Smooth muscle cell (in vitro differentiated cells): ENCODE results near the gene CLSTN2. TPM values are rescaled to one million over a fixed set of nuclear protein-coding genes. Genes with fewer than 3 reads are reported as not detected.

ENCODE experiments used
- DNase-seq: peaks from one replicate; lab custom pipeline; 2025; ENCODE audit not compliant: unreplicated experiment; lab: John Stamatoyannopoulos, UW
- H2AFZ ChIP-seq: fragments of 200-600 bp; sonication (generic); 2 replicates; pipeline ENCODE4 v1.6.0; 2016; ENCODE audit warnings: antibody characterized with exemption, low read depth, mild to moderate bottlenecking
- H3F3A ChIP-seq: fragments of 200-600 bp; sonication (generic); 2 replicates; pipeline ENCODE4 v1.6.0; 2017; ENCODE audit warnings: antibody characterized with exemption, low read depth
- H3K27ac ChIP-seq: fragments of 200-600 bp; sonication (generic); 2 replicates; pipeline ENCODE4 v1.5.1; 2016; ENCODE audit warnings: low read depth, mild to moderate bottlenecking
- H3K27me3 ChIP-seq: fragments of 200-600 bp; sonication (generic); 2 replicates; pipeline ENCODE4 v1.6.1; 2016; ENCODE audit warnings: low read depth, mild to moderate bottlenecking
- H3K36me3 ChIP-seq: fragments of 200-600 bp; sonication (generic); 2 replicates; pipeline ENCODE4 v1.5.1; 2016; ENCODE audit warnings: low read depth
- H3K4me1 ChIP-seq: fragments of 200-600 bp; sonication (generic); 2 replicates; pipeline ENCODE4 v1.5.1; 2016; ENCODE audit warnings: low read depth
- H3K4me2 ChIP-seq: fragments of 200-600 bp; sonication (generic); 2 replicates; pipeline ENCODE4 v1.6.0; 2016; ENCODE audit warnings: mild to moderate bottlenecking
- H3K4me3 ChIP-seq: fragments of 200-600 bp; sonication (generic); 2 replicates; pipeline ENCODE4 v1.5.1; 2016; ENCODE audit warnings: mild to moderate bottlenecking
- H3K79me2 ChIP-seq: fragments of 200-600 bp; sonication (generic); 2 replicates; pipeline ENCODE4 v1.6.0; 2016; ENCODE audit warnings: low read depth, mild to moderate bottlenecking
- H3K9ac ChIP-seq: fragments of 200-600 bp; sonication (generic); 2 replicates; pipeline ENCODE4 v1.6.0; 2016; ENCODE audit warnings: low read depth
- H3K9me3 ChIP-seq: fragments of 200-600 bp; sonication (generic); replicated peaks from 2 replicates; pipeline ENCODE4 v1.5.1; 2016; ENCODE audit warnings: low read depth
- H4K20me1 ChIP-seq: fragments of 200-600 bp; sonication (generic); 2 replicates; pipeline ENCODE4 v1.6.0; 2016; ENCODE audit warnings: low read depth
- CTCF ChIP-seq: fragments of 200-600 bp; sonication (generic); IDR thresholded peaks from 2 replicates; pipeline ENCODE4 v1.5.1; 2017; ENCODE audit warnings: borderline replicate concordance, mild to moderate bottlenecking, antibody characterized with exemption; ENCODE audit not compliant: insufficient read depth, poor library complexity, severe bottlenecking
- WGBS: methylation state at CpG from one replicate; pipeline ENCODE4 v1.1.7; 2016; ENCODE audit warnings: low lambda C conversion rate; 5-methylcytosine and 5-hydroxymethylcytosine counted together
- polyA plus RNA-seq: library from polyadenylated mRNA; unstranded; fragments of >200 nt; fragmentation: Nextera tagmentation; extraction: Ambion mirVana; gene quantifications from 2 replicates; pipeline ENCODE4 v1.2.1, GENCODE V29; 2016
- total RNA-seq: library from RNA; depleted of rRNA; stranded (reverse); fragments of >200 nt; gene quantifications from 2 replicates; pipeline ENCODE4 v1.2.3, GENCODE V29; 2014

Gene CLSTN2
- total and polyA plus RNA-seq, 2 experiments from 2014 or later, result 0.91 to 1.5 TPM

GRCh38 chr3:140189267-140189666 is 254.3 kb downstream of the CLSTN2 start:
- no peaks in the 10 kb centered on the region for H3K27me3 ChIP-seq
- no peak overlapping the region for H3K9ac ChIP-seq
- 97% methylated on average over 3 of the region's 3 CpGs for WGBS
- no peaks in the 10 kb centered on the region for H4K20me1 ChIP-seq
- no peak overlapping the region for H2AFZ ChIP-seq
- H3K36me3 ChIP-seq, result no peaks in the 10 kb centered on the region
- H3K4me1 ChIP-seq, result no peaks in the 10 kb centered on the region
- H3F3A ChIP-seq, result no peaks in the 10 kb centered on the region
- no peak for TF ChIP-seq CTCF
- H3K4me2 ChIP-seq, result no peak overlapping the region
- H3K79me2 ChIP-seq, result no peaks in the 10 kb centered on the region
- H3K4me3 ChIP-seq, result no peak overlapping the region
- H3K9me3 ChIP-seq, result no peaks in the 10 kb centered on the region
- no peak for DNase-seq
- H3K27ac ChIP-seq, result no peak overlapping the region

GRCh38 chr3:140189976-140190375 is 255.0 kb downstream of the CLSTN2 start:
- no peaks in the 10 kb centered on the region for H3K36me3 ChIP-seq
- no peak for DNase-seq
- no peak overlapping the region for H3K9ac ChIP-seq
- no peaks in the 10 kb centered on the region for H3K4me1 ChIP-seq
- no peak overlapping the region for H2AFZ ChIP-seq
- no peak for TF ChIP-seq CTCF
- H4K20me1 ChIP-seq, result no peaks in the 10 kb centered on the region
- no peak overlapping the region for H3K27ac ChIP-seq
- no peak overlapping the region for H3K4me2 ChIP-seq
- no peaks in the 10 kb centered on the region for H3K9me3 ChIP-seq
- no peaks in the 10 kb centered on the region for H3K79me2 ChIP-seq
- no peaks in the 10 kb centered on the region for H3F3A ChIP-seq
- no peaks in the 10 kb centered on the region for H3K27me3 ChIP-seq
- H3K4me3 ChIP-seq, result no peak overlapping the region
- 71% methylated on average over 1 of the region's 1 CpG for WGBS

GRCh38 chr3:140196970-140197369 is 262.0 kb downstream of the CLSTN2 start:
- no peak overlapping the region for H3K27ac ChIP-seq
- H4K20me1 ChIP-seq, result no peaks in the 10 kb centered on the region
- no peaks in the 10 kb centered on the region for H3K27me3 ChIP-seq
- no peak overlapping the region for H3K4me3 ChIP-seq
- no peaks in the 10 kb centered on the region for H3F3A ChIP-seq
- no peak overlapping the region for H3K9ac ChIP-seq
- H3K4me1 ChIP-seq, result no peaks in the 10 kb centered on the region
- no peak overlapping the region for H2AFZ ChIP-seq
- no peaks in the 10 kb centered on the region for H3K36me3 ChIP-seq
- H3K4me2 ChIP-seq, result no peak overlapping the region
- no peaks in the 10 kb centered on the region for H3K79me2 ChIP-seq
- no peaks in the 10 kb centered on the region for H3K9me3 ChIP-seq
- no peak for TF ChIP-seq CTCF
- no peak for DNase-seq

GRCh38 chr3:140198242-140198641 is 263.3 kb downstream of the CLSTN2 start:
- Histone ChIP-seq H3K9ac (no peak overlapping the region), H3K27ac (no peak overlapping the region), H2AFZ (no peak overlapping the region), H4K20me1 (no peaks in the 10 kb centered on the region), H3K36me3 (no peaks in the 10 kb centered on the region), H3K27me3 (no peaks in the 10 kb centered on the region), H3K9me3 (no peaks in the 10 kb centered on the region), H3K4me1 (no peaks in the 10 kb centered on the region), H3K4me2 (no peak overlapping the region), H3F3A (no peaks in the 10 kb centered on the region), H3K4me3 (no peak overlapping the region), H3K79me2 (no peaks in the 10 kb centered on the region)
- no peak for DNase-seq
- TF ChIP-seq CTCF, result no peak
- 94% methylated on average over 2 of the region's 2 CpGs for WGBS
